ENCODE measurements around the gene KIF21B. TPM values are rescaled to one million over a fixed set of nuclear protein-coding genes. Genes with fewer than 3 reads are reported as not detected.

Gene KIF21B
- total and polyA plus RNA-seq, 2 of the 8 experiments (the other 6 are each of a cell fraction or from before 2014, with no cell fraction given), result 10.8 to 26.5 TPM

GRCh38 chr1:200975458-200975857 lies 48.1 kb downstream of the KIF21B start (continued):
- TF ChIP-seq RFX5 (IDR thresholded peaks at IDR 0.05; ENCODE audit: borderline replicate concordance, low read depth, low read length) (no peak), CTBP2 (IDR thresholded peaks at IDR 0.05; ENCODE audit: borderline replicate concordance, insufficient read depth, insufficient read length, low read length) (no peak), TEAD4 (IDR thresholded peaks at IDR 0.05; ENCODE audit: low read depth, low read length) (no peak)
